GM21619 (cell line): ENCODE data around the gene GZMM.

Source experiments
- ATAC-seq: cut with Tn5 transposase; IDR thresholded peaks from one replicate; pipeline ENCODE4 v1.9.1; 2021; ENCODE audit not compliant: unreplicated experiment

Gene GZMM

GRCh38 chr19:533364-534058 lies 10.3 kb upstream of the GZMM start:
- no peak for ATAC-seq

- no peak for ATAC-seq
These were observed 9.8 kb upstream of the GZMM start for GRCh38 chr19:534088-534487.

GRCh38 chr19:535017-535835 lies 8.6 kb upstream of the GZMM start:
- ATAC-seq: no peak

GRCh38 chr19:536031-536880 lies 7.6 kb upstream of the GZMM start:
- ATAC-seq: no peak

GRCh38 chr19:536881-537404 lies 6.9 kb upstream of the GZMM start:
- no peak for ATAC-seq

GRCh38 chr19:538641-539428 lies 5.0 kb upstream of the GZMM start:
- ATAC-seq: no peak

- ATAC-seq: no peak
These were observed 4.3 kb upstream of the GZMM start for GRCh38 chr19:539429-540030.

- no peak for ATAC-seq
These were observed 2.8 kb upstream of the GZMM start for GRCh38 chr19:540867-541637.

- no peak for ATAC-seq
These were observed 2.2 kb upstream of the GZMM start for GRCh38 chr19:541699-542098.

- no peak for ATAC-seq
These were observed 1.5 kb upstream of the GZMM start for GRCh38 chr19:542173-542866.

GRCh38 chr19:547117-547516 lies 3.3 kb downstream of the GZMM start:
- ATAC-seq: no peak

- ATAC-seq: no peak
These were observed 4.2 kb downstream of the GZMM start for GRCh38 chr19:547836-548720.

- ATAC-seq: no peak
These were observed 5.3 kb downstream of the GZMM start for GRCh38 chr19:548886-549830.

- ATAC-seq: no peak
These were observed 11.0 kb downstream of the GZMM start for GRCh38 chr19:554817-555216.

- no peak for ATAC-seq
These were observed 11.6 kb downstream of the GZMM start for GRCh38 chr19:555474-555808.

- no peak for ATAC-seq
These were observed 12.9 kb downstream of the GZMM start for GRCh38 chr19:556611-557382.
